ENCODE measurements around the gene PTPRD. TPM values are rescaled to one million over a fixed set of nuclear protein-coding genes. Genes with fewer than 3 reads are reported as not detected.

PTPRD gene
- total and polyA plus RNA-seq, 2 of the 4 experiments (the other 2 are of a cell fraction), result 0.07 to 0.18 TPM

DNA sequence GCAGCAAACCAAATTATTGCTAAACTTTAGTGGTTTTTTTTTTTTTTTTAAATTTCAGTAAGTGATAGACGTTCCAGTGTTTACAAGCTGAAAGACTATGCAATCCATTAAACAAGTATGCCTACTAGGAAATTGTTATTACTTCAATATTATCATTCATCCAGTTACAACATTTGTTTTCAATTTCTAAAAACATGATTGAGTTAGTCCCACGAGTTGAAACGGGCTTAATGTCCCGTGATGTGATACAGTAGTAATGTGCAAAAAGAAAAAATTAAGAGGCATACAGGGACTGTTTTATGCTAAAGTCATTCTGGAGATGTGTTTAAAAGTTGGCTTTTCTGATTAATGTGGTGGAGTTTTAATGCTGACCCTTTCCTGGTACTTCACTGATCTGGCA lies 2262.9 kb downstream of the PTPRD start:
- Histone ChIP-seq H3K27ac (ENCODE audit: insufficient read depth, low read length) (no peak overlapping the region), H4K91ac (ENCODE audit: insufficient read depth, low read depth, low read length) (no peak overlapping the region), H3K9ac (ENCODE audit: low read depth, low read length) (no peak overlapping the region), H3K9me3 (ENCODE audit: control insufficient read depth, insufficient read depth, low read length) (no peaks in the 10 kb centered on the region; the same call in 1 of the 2 replicates), H3K4ac (ENCODE audit: low read depth, low read length) (no peak overlapping the region), H4K5ac (ENCODE audit: low read depth, low read length) (no peak overlapping the region), H3K27me3 (ENCODE audit: control insufficient read depth, insufficient read depth, low read length) (no peaks in the 10 kb centered on the region), H2BK120ac (ENCODE audit: low read depth, low read length) (no peak overlapping the region), H4K20me1 (ENCODE audit: insufficient read depth, low read length) (no peaks in the 10 kb centered on the region), H3K56ac (ENCODE audit: extremely low read depth, insufficient read depth, low read length) (no peak overlapping the region), H3K4me3 (ENCODE audit: insufficient read depth, low read depth, low read length) (no peak overlapping the region), H3K23ac (ENCODE audit: low read depth, low read length) (no peak overlapping the region), H2BK5ac (ENCODE audit: low read depth, low read length, poor library complexity, severe bottlenecking) (no peak overlapping the region), H2BK20ac (ENCODE audit: low read depth, low read length) (no peak overlapping the region), H3K4me1 (ENCODE audit: control insufficient read depth, insufficient read depth, low read length) (no peaks in the 10 kb centered on the region), H2AK5ac (ENCODE audit: low read depth, low read length) (no peak overlapping the region), H3K36me3 (ENCODE audit: control insufficient read depth, insufficient read depth, low read length) (no peaks in the 10 kb centered on the region), H3K9me1 (ENCODE audit: insufficient read depth, low read length) (no peaks in the 10 kb centered on the region), H4K8ac (ENCODE audit: low read depth in 2 of 2, low read length in 2 of 2) (no peak overlapping the region), H3K4me2 (ENCODE audit: low read depth, low read length) (no peak overlapping the region), H3K14ac (replicated peaks; ENCODE audit: low read depth, low read length) (no peak overlapping the region), H2BK15ac (ENCODE audit: low read depth, low read length) (no peak overlapping the region), H3K18ac (ENCODE audit: low read depth, low read length) (no peak overlapping the region), H2AFZ (replicated peaks; ENCODE audit: low read length, poor library complexity) (no peak overlapping the region), H2AK9ac (replicated peaks; ENCODE audit: low read depth, low read length, poor library complexity) (no peak overlapping the region), H3K79me1 (ENCODE audit: low read depth in 1 of 2, low read length in 2 of 2) (no peaks in the 10 kb centered on the region)
- CTCF ChIA-PET, result no interaction called here
- ATAC-seq (ENCODE audit: low read depth) (no peak), DNase-seq (no peak)
- dilution Hi-C loops (cut with HindIII; ENCODE audit: low sequenced_read_pairs, unreplicated experiment), result no loop called here
- TF ChIP-seq, protein P1, sequence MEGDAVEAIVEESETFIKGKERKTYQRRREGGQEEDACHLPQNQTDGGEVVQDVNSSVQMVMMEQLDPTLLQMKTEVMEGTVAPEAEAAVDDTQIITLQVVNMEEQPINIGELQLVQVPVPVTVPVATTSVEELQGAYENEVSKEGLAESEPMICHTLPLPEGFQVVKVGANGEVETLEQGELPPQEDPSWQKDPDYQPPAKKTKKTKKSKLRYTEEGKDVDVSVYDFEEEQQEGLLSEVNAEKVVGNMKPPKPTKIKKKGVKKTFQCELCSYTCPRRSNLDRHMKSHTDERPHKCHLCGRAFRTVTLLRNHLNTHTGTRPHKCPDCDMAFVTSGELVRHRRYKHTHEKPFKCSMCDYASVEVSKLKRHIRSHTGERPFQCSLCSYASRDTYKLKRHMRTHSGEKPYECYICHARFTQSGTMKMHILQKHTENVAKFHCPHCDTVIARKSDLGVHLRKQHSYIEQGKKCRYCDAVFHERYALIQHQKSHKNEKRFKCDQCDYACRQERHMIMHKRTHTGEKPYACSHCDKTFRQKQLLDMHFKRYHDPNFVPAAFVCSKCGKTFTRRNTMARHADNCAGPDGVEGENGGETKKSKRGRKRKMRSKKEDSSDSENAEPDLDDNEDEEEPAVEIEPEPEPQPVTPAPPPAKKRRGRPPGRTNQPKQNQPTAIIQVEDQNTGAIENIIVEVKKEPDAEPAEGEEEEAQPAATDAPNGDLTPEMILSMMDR (conservative IDR thresholded peaks at IDR 0.05; ENCODE audit: low read depth, low read length), result no peak
- TF ChIP-seq POLR2A (IDR thresholded peaks at IDR 0.05; ENCODE audit: low read depth, low read length), result no peak
- TF ChIP-seq CHD1 (IDR thresholded peaks at IDR 0.05; ENCODE audit: low read depth, low read length), result no peak
- no peak for TF ChIP-seq SMC3 (IDR thresholded peaks at IDR 0.05; ENCODE audit: low read depth, low read length)
- intact Hi-C loops (cut with micrococcal nuclease), result no loop called here
- POLR2A ChIA-PET (ENCODE audit: unreplicated experiment), result no interaction called here
- in situ Hi-C loops (cut with MboI; ENCODE audit: low sequenced_read_pairs), result no loop called here
- BruUV-seq (replicated peaks), result no TSS peak
- no CpG with 5 or more reads among the region's 4 CpGs for WGBS, 2 experiments (ENCODE audit: extremely low coverage in 2 of 2, insufficient read length in 1 of 2)
